Breast epithelium (tissue), 4 donors: Measurements from ENCODE around the gene PTPRA. TPM values are rescaled to one million over a fixed set of nuclear protein-coding genes. Genes with fewer than 3 reads are reported as not detected.

ENCODE experiments used
- DNase-seq, 2 donors: peaks; one replicate each; pipeline ENCODE4 v3.0.0-alpha.2; 2019; ENCODE audit warnings: low spot score in 2 of 2
- H3K27ac ChIP-seq, 2 donors: fragments of 200-600 bp; sonication (generic) in 1 of 2; one replicate each; pipeline ENCODE4 v1.5.1; 2016 to 2019; ENCODE audit warnings: mild to moderate bottlenecking in 1 of 2
- H3K27me3 ChIP-seq, 2 donors: fragments of 200-600 bp; sonication (generic) in 1 of 2; one replicate each; pipeline versions ENCODE4 v1.5.1 to v1.6.0; 2017 to 2019; ENCODE audit warnings: control low read depth in 1 of 2, mild to moderate bottlenecking in 1 of 2
- H3K36me3 ChIP-seq: fragments of 200-600 bp; one replicate; pipeline ENCODE4 v1.5.1; 2019
- H3K4me1 ChIP-seq, 2 donors: fragments of 200-600 bp; sonication (generic); one replicate each; pipeline ENCODE4 v1.5.1; 2016 to 2019; ENCODE audit warnings: control low read depth in 1 of 2
- H3K4me3 ChIP-seq, 3 donors: fragments of 200-600 bp; sonication (generic); 1 replicate in 2 of 3; 2 replicates in 1 of 3; pipeline ENCODE4 v1.5.1; 2016 to 2019; ENCODE audit warnings: mild to moderate bottlenecking in 3 of 3, moderate library complexity in 2 of 3
- H3K9me3 ChIP-seq, 2 donors: fragments of 200-600 bp; sonication (generic) in 1 of 2; one replicate each; pipeline ENCODE4 v1.5.1; 2016 to 2019; ENCODE audit warnings: control low read depth in 1 of 2
- CTCF ChIP-seq, 3 donors: fragments of 450-650 bp; IDR thresholded peaks; one replicate each; pipeline ENCODE4 v1.5.1; 2016 to 2017; ENCODE audit warnings: antibody characterized with exemption in 3 of 3, mild to moderate bottlenecking in 3 of 3, moderate library complexity in 3 of 3
- POLR2A ChIP-seq: fragments of 450-650 bp; IDR thresholded peaks from one replicate; pipeline ENCODE4 v1.6.1; 2016; ENCODE audit warnings: antibody characterized with exemption, mild to moderate bottlenecking, moderate library complexity
- POLR2AphosphoS5 ChIP-seq, 3 donors: sonication (generic); formaldehyde crosslinking; IDR thresholded peaks; one replicate each; pipeline ENCODE4 v1.6.1; 2017; ENCODE audit warnings: antibody characterized with exemption in 3 of 3
- intact Hi-C: fragments of 100-400 bp; cut with DNase I; formaldehyde crosslinking; loops from one replicate; pipeline ENCODE4 v1.15.1; 2023; ENCODE audit warnings: low total_unique reads
- total RNA-seq, 3 donors: library from RNA; depleted of rRNA; stranded (reverse); fragments of >200 nt; gene quantifications; one replicate each; pipeline ENCODE4 v1.1.0, GENCODE V29; 2016

PTPRA gene
- total RNA-seq, 3 donors from 2014 or later = 89.1 to 102 (median 96.0) TPM

GRCh38 chr20:2911200-2911599 is 37.9 kb downstream of the PTPRA start:
- no peaks in the 10 kb centered on the region for H3K4me1 ChIP-seq
- intact Hi-C loops = no loop called here
- DNase-seq = no peak
- H3K4me3 ChIP-seq = no peak overlapping the region
- no peak overlapping the region for H3K27ac ChIP-seq
- no peaks in the 10 kb centered on the region for H3K27me3 ChIP-seq
- no peaks in the 10 kb centered on the region for H3K36me3 ChIP-seq
- H3K9me3 ChIP-seq = no peaks in the 10 kb centered on the region
- no peak for TF ChIP-seq CTCF (IDR thresholded peaks at IDR 0.05)
- no peak for TF ChIP-seq POLR2AphosphoS5 (IDR thresholded peaks at IDR 0.05)
- no peak for TF ChIP-seq POLR2A

GRCh38 chr20:2914160-2914559 is 40.9 kb downstream of the PTPRA start:
- no peak overlapping the region for H3K27ac ChIP-seq
- H3K36me3 ChIP-seq = no peaks in the 10 kb centered on the region
- intact Hi-C loops = no loop called here
- H3K9me3 ChIP-seq = no peaks in the 10 kb centered on the region
- DNase-seq = no peak
- H3K4me1 ChIP-seq = no peaks in the 10 kb centered on the region
- H3K4me3 ChIP-seq = no peak overlapping the region
- TF ChIP-seq CTCF (IDR thresholded peaks at IDR 0.05) = no peak
- TF ChIP-seq POLR2AphosphoS5 (IDR thresholded peaks at IDR 0.05) = no peak
- no peak for TF ChIP-seq POLR2A
- no peaks in the 10 kb centered on the region for H3K27me3 ChIP-seq

- H3K36me3 ChIP-seq = no peaks in the 10 kb centered on the region
- no peaks in the 10 kb centered on the region for H3K4me1 ChIP-seq
- DNase-seq = no peak
- intact Hi-C loops = no loop called here
- H3K27ac ChIP-seq = no peak overlapping the region
- no peaks in the 10 kb centered on the region for H3K27me3 ChIP-seq
- TF ChIP-seq CTCF (IDR thresholded peaks at IDR 0.05) (no peak), POLR2A (no peak), POLR2AphosphoS5 (IDR thresholded peaks at IDR 0.05) (no peak)
- H3K9me3 ChIP-seq = no peaks in the 10 kb centered on the region
- H3K4me3 ChIP-seq = no peak overlapping the region
Measured at GRCh38 chr20:2917266-2917665, 44.0 kb downstream of the PTPRA start.

- Histone ChIP-seq H3K9me3 (no peaks in the 10 kb centered on the region), H3K27me3 (no peaks in the 10 kb centered on the region), H3K27ac (no peak overlapping the region), H3K36me3 (no peaks in the 10 kb centered on the region), H3K4me1 (no peaks in the 10 kb centered on the region), H3K4me3 (no peak overlapping the region)
- intact Hi-C loops = no loop called here
- TF ChIP-seq POLR2AphosphoS5 (IDR thresholded peaks at IDR 0.05) = no peak
- TF ChIP-seq POLR2A = no peak
- no peak for TF ChIP-seq CTCF (IDR thresholded peaks at IDR 0.05)
- no peak for DNase-seq
Measured at GRCh38 chr20:2918096-2919049, 45.1 kb downstream of the PTPRA start.

- H3K9me3 ChIP-seq = no peaks in the 10 kb centered on the region
- TF ChIP-seq CTCF (IDR thresholded peaks at IDR 0.05) (no peak), POLR2A (no peak), POLR2AphosphoS5 (IDR thresholded peaks at IDR 0.05) (no peak)
- no peak overlapping the region for H3K4me3 ChIP-seq
- H3K36me3 ChIP-seq = no peaks in the 10 kb centered on the region
- H3K4me1 ChIP-seq = no peaks in the 10 kb centered on the region
- intact Hi-C loops = no loop called here
- H3K27me3 ChIP-seq = no peaks in the 10 kb centered on the region
- no peak for DNase-seq
- H3K27ac ChIP-seq = no peak overlapping the region
Measured at GRCh38 chr20:2919518-2920245, 46.4 kb downstream of the PTPRA start.
